Islet precursor cell (in vitro differentiated cells): ENCODE results near the gene SLC4A1AP.

Experiments used
- DNase-seq: peaks from one replicate; pipeline ENCODE4 v3.0.0-alpha.2; 2018

SLC4A1AP gene

DNA sequence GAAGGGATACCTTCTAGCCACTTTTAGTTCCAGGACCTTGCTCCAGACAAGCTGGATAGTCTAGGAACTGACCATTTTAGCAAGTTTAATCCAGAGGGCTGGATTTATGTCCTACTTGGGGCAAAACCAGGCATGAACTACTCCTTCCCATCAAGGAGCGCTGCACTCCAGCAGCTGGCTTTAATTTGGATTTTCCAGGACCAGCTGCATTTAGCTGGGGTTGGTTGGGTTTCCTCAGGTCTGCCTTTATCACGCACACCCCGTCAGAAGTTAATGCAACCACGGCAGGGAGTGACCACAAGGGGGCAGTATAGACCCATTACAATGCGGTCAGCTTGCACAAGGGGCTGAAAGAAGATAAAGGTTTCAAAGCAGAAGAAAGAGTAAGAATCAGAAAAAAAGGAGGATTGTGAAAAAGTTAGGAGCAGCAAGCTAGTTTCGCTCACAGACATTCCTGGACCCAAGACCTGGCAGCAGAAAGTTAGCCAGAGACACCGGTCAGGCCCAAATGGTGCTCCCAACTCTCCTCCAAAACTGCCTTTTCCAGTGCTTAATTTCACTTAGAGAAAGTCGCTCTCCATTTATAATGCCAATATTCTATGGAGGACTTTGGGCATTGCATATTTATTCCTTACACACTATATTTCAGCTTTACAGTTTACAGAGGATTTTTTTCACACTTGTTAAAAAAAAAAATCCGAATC lies 40.1 kb downstream of the SLC4A1AP start:
- DNase-seq, result peak; percentile 91

DNA sequence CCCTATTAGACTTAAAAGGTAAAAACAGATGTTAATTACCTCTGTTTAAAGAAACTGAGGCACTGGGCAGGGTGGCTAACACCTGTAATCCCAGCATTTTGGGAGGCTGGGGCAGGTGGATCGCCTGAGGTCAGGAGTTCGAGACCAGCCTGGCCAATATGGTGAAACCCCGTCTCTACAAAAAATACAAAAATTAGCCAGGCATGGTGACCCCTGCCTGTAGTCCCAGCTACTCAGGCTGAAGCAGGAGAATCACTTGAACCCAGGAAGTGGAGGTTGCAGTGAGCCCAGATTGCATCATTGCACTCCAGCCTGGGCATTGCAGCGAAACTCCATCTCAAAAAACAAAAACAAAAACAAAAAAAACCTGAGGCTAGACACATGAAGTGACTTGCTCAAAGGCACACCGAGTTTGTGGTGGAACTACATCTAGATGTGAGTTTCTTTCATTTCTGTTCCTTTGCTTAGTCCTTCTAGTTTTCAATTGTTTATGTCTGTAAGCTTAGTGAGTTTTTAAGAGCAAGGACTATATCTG lies 40.7 kb downstream of the SLC4A1AP start:
- DNase-seq, result no peak

GRCh38 chr2:27705851-27706622 lies 42.3 kb downstream of the SLC4A1AP start:
- DNase-seq, result peak; percentile 78

- DNase-seq, result no peak
Measured at GRCh38 chr2:27707462-27708256, 44.0 kb downstream of the SLC4A1AP start.

DNA sequence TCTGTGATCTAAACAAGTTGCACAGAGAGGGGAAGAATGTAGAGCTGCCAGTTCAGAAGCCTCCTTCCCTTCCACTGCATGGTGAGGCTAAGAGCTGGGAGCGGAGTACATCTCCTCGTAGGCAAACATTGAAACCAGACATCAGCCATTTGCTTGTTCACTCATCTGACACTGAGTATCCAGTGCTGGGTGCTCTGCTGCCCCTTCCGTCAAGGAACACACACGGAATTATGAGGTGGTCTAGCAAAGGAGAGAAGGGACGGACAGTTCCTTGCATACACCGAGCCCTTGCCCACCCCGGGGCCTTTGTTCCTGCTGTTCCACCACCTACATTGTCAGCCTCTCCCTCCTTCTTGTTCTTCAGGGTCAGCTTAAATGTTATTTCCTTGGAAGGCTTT lies 44.6 kb downstream of the SLC4A1AP start:
- DNase-seq, result no peak

DNA sequence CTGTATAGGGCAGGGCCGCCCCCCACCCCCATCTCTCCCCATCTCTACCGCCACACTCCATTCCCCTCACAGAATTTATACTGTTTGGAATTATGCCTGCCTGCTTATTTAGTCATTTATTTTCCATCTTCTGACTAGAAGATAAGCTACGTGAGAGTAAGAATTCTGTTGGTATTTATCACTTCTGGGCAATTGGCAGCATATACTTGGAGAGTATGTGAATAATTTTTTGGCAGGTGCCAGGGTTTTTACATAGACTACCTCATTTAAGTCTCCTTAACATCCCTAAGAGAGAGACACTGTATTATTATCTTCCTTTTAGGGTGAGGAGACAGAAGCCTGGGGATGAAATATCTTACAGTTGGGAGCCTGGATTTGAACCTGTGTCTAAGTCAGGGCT lies 45.0 kb downstream of the SLC4A1AP start:
- DNase-seq, result no peak

DNA sequence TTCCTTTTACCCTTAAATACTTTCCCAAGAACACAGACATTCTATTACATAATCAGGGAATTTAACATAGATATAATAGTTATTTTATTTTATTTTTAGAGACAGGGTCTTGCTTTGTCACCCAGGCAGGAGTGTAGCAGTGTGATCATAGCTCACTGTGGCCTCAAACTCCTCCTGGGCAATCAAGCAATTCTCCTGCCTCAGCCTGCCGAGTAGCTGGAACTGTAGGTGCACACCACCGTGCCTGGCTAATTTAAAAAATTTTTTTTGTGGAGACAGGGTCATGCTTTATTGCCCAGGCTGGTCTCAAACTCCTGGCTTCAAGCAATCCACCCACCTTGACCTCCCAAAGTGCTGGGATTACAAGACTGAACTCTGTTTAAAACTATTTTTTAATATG lies 45.6 kb downstream of the SLC4A1AP start:
- DNase-seq, result no peak

DNA sequence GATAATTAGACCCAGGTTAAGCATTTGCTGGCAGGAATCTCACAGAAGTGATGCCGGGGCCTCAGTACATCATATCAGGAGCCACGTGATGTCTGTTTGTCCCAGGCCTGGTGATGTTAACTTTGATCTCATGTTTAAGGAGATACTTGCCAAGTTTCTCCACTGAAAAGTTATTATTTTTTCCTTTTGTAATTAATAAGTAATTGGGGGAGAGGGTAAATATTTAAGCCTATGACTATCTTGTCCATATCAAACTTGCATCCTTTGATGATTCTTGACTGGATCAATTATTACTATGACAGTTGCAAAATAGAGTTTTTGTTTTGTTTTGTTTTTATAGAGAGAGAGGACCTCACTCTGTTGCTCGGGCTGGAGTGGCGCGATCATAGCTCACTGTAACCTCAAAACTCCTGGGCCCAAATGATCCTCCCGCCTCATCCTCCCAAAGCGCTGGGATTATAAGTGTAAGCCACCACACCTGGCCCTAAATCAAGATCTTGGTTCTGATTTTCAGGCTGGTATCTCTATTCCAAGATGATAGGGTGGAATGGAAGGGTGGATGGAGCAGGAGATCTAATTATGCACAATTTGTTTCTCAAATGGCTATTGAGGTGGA lies 46.4 kb downstream of the SLC4A1AP start:
- DNase-seq, result no peak

GRCh38 chr2:27710640-27711430 lies 47.1 kb downstream of the SLC4A1AP start:
- DNase-seq, result no peak

- DNase-seq, result no peak
Measured at GRCh38 chr2:27711804-27712203, 48.1 kb downstream of the SLC4A1AP start.

- DNase-seq, result no peak
Measured at GRCh38 chr2:27712522-27712921, 48.8 kb downstream of the SLC4A1AP start.

DNA sequence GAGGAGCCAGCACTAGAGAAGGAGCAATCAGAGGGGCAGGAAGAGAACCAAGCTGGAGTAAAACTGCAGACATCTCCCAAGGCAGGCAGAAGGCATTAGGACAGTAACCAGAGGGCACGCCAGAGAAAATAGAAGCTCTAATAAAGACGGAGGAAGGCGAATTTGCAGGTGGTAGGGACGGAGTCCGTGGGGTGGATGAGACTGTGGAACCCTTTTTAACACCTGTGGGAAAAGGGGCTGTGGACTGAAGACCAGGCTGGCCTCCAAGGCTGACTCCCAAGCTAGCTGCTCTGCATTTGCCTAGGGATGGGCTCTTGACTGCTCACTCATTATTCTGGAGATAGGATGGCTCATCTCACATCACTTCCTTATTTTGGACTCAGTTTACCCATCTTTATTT lies 49.5 kb downstream of the SLC4A1AP start:
- no peak for DNase-seq

DNA sequence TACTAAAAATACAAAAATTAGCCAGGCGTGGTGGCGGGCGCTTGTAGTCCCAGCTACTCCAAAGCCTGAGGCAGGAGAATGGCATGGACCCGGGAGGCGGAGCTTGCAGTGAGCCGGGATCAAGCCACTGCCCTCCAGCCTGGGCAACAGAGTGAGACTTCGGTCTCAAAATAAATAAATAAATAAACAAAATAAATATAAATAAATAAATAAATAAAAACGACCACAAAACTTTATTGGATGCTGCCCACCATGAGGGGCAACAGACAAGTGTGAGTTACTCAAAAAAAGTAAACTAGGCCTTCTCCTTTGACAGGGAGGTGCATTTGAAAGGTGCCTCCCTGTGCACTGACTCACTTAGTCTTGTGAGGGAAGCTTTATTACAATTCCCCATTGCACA lies 50.4 kb downstream of the SLC4A1AP start:
- DNase-seq, result no peak

DNA sequence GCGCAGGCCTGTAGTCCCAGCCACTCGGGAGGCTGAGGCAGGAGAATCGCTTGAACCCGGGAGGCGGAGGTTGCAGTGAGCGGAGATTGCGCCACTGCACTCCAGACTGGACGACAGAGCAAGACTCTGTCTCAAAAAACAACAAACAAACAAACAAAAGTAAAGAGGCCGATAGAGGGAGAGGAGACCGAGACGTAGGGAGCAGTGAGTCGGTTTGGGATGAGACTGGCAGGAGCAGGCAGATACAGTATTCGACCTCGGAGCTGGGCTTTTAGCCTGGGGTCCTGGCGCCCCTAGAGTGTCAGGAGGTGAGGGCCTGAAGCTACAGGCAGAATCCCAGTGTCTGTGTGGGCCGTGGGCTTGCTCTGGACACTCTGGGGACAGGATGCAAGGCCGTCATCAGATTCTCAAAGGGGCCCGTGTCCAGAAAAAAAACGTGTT lies 51.2 kb downstream of the SLC4A1AP start:
- no peak for DNase-seq

GRCh38 chr2:27715318-27716210 lies 51.9 kb downstream of the SLC4A1AP start:
- DNase-seq, result peak; percentile 74

GRCh38 chr2:27716301-27717069 lies 52.8 kb downstream of the SLC4A1AP start:
- peak; percentile 82 for DNase-seq

DNA sequence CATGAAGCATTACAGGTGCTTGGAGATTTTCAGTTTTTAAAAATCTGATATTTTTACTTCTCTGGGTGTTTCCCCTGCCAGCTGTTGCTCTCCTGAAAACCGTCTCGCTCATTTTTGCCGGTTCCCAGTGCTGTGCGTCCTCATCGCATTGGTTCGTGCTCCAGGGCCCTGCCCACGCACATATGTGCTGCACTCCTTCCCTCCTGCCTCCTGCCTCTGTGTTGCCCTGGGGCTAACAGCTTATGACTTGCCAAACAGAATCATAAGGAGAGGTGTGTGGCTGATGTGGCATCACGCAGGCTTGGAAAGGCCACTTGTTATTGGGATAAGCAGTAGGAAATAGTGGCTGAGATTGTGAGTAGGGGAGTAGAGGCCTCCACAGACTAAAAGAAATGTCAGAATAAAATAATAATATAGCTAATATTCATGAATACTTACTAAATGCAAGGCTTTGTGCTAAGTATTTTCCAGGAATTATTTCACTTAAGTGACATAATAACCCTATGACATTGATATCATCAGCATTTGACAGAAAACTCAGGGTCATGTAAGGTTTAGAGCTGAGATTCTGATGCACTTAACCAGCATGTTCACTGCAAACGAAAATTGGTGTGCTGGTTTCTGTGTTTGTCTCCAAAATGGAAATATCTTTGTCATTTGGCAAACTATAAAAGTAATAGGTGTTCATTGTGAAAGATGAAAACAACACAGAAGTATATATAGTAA lies 53.5 kb downstream of the SLC4A1AP start:
- peak; percentile 85 for DNase-seq

GRCh38 chr2:27720004-27720551 lies 56.4 kb downstream of the SLC4A1AP start:
- DNase-seq, result peak; percentile 93

DNA sequence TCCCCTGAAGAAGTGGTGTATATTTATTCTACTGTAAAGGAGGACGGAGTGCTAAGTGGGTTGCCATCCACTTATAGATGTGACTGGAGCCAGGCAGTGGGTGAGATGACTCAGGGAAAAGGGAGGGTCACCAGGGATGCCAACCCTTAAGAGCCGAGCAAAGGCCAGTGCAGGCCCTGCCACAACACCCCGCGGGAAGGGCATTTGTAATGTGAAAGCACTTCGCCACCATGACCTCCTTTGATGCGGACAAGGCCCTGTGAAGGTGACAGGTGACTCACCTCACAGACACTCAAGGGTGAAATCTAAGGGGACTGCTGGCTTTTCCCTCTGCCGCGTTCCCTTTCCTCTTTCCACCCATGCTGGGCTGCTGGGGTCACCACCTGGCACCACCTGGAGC lies 57.6 kb downstream of the SLC4A1AP start:
- DNase-seq, result peak; percentile 85
